ENCODE data around the gene GULP1. TPM values are rescaled to one million over a fixed set of nuclear protein-coding genes. Genes with fewer than 3 reads are reported as not detected.

The GULP1 gene
- total RNA-seq, 4 donors from 2014 or later, result 13.4 to 20.0 (median 17.3) TPM

GRCh38 chr2:188285049-188285448 lies 6.6 kb upstream of the GULP1 start:
- no peak for DNase-seq (ENCODE audit: low spot score in 2 of 2)
- no peak for TF ChIP-seq POLR2A (IDR thresholded peaks at IDR 0.05)
- no peak for TF ChIP-seq CTCF (IDR thresholded peaks at IDR 0.05)
- intact Hi-C loops (cut with DNase I; ENCODE audit: low total_unique reads), result no loop called here
- H3K4me3 ChIP-seq (ENCODE audit: low read depth, poor library complexity, severe bottlenecking), result no peak overlapping the region
- 51 to 58% methylated on average over 5 of the region's 5 CpGs for WGBS, 2 donors

- intact Hi-C loops (cut with DNase I; ENCODE audit: low total_unique reads), result no loop called here
- DNase-seq (ENCODE audit: low spot score in 2 of 2), result no peak
- no peak for TF ChIP-seq POLR2A (IDR thresholded peaks at IDR 0.05)
- H3K4me3 ChIP-seq (ENCODE audit: low read depth, poor library complexity, severe bottlenecking), result no peak overlapping the region
- WGBS, 2 donors, result 63 to 69% methylated on average over 2 of the region's 2 CpGs
Measured at GRCh38 chr2:188285774-188286173, 5.9 kb upstream of the GULP1 start.

GRCh38 chr2:188291142-188291616 lies 495 bp upstream of the GULP1 start:
- DNase-seq (ENCODE audit: low spot score in 2 of 2), result no peak
- no peak for TF ChIP-seq POLR2A (IDR thresholded peaks at IDR 0.05)
- no peak for TF ChIP-seq CTCF (IDR thresholded peaks at IDR 0.05)
- 9 to 13% methylated on average over 12 of the region's 12 CpGs for WGBS, 2 donors

GRCh38 chr2:188292348-188293239 lies 920 bp downstream of the GULP1 start:
- WGBS, 2 donors, result 2% methylated on average over 44 to 51 of the region's 54 CpGs
- intact Hi-C loops (cut with DNase I; ENCODE audit: low total_unique reads), result no loop called here
- peak overlapping the region; percentile 85 for H3K4me3 ChIP-seq (ENCODE audit: low read depth, poor library complexity, severe bottlenecking)
- TF ChIP-seq POLR2A (IDR thresholded peaks at IDR 0.05), result no peak
- no peak for TF ChIP-seq CTCF (IDR thresholded peaks at IDR 0.05)
- peak; percentile 53 to 94 for DNase-seq (ENCODE audit: low spot score in 2 of 2)

More at GRCh38 chr2:188291142-188291616, 495 bp upstream of the GULP1 start:
- intact Hi-C loops (cut with DNase I; ENCODE audit: low total_unique reads), result no loop called here
- peak overlapping the region; percentile 85 for H3K4me3 ChIP-seq (ENCODE audit: low read depth, poor library complexity, severe bottlenecking)

- TF ChIP-seq POLR2A (IDR thresholded peaks at IDR 0.05) (no peak), CTCF (IDR thresholded peaks at IDR 0.05) (no peak)
- no peak overlapping the region for H3K4me3 ChIP-seq (ENCODE audit: low read depth, poor library complexity, severe bottlenecking)
- peak; percentile 33 to 89 for DNase-seq (ENCODE audit: low spot score in 2 of 2)
- 31 to 34% methylated on average over 10 of the region's 10 CpGs for WGBS, 2 donors
- intact Hi-C loops (cut with DNase I; ENCODE audit: low total_unique reads), result no loop called here
Measured at GRCh38 chr2:188293601-188294351, 2.1 kb downstream of the GULP1 start.

- H3K4me3 ChIP-seq (ENCODE audit: low read depth, poor library complexity, severe bottlenecking), result no peak overlapping the region
- 41 to 52% methylated on average over 1 of the region's 1 CpG for WGBS, 2 donors
- TF ChIP-seq CTCF (IDR thresholded peaks at IDR 0.05), result no peak
- TF ChIP-seq POLR2A (IDR thresholded peaks at IDR 0.05), result no peak
- DNase-seq (ENCODE audit: low spot score in 2 of 2), result no peak
- intact Hi-C loops (cut with DNase I; ENCODE audit: low total_unique reads), result no loop called here
Measured at GRCh38 chr2:188294352-188294926, 2.8 kb downstream of the GULP1 start.
